Measurements from ENCODE around the gene CEP95. TPM values are rescaled to one million over a fixed set of nuclear protein-coding genes. Genes with fewer than 3 reads are reported as not detected.

CEP95 gene
- total RNA-seq, 1 donor from 2014 or later, result 40.3 TPM

DNA sequence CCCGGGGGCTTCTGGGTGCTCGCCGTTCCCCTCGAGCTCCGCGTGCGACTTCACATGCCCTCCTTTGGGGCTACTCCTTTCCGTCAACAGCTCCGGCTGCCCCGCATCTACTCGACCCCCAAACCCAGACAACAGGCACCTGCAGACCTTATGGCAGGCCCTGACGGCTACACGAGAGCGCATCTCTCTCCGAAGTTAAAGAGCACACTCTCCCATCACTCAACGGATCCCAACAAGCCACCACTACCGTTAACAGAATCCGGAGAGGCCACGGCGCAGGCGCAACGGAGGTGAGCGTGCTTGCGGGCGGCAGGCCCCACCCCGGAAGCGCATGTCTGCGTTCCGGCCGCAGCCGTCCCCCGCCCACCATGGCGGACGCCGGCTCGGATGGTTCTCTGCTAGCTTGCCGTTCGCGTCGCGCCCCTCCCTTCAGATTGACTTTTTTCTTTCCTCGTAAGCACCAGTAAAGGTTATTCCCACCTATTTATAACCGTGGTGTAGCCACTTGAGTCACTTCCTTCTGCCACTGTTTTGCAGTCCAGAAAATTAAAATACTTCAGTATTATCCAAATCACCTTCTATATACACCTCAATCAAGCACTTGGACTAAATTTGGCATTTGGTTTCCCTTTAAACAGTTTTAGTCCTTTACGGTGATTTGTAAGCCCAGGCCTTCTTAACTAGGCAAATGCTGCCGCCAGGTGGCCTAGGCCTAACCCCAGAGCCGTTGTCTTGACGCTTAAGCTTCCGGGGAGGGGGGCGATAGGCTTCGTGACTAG, 9.8 kb upstream of the CEP95 start, which contains the start of gene POLG2:
Gene POLG2 (minus strand): TSS at position 269 of the 779 bp plus-strand sequence. CDS start 86 bp downstream, at position 183.
- TF ChIP-seq, protein P1, sequence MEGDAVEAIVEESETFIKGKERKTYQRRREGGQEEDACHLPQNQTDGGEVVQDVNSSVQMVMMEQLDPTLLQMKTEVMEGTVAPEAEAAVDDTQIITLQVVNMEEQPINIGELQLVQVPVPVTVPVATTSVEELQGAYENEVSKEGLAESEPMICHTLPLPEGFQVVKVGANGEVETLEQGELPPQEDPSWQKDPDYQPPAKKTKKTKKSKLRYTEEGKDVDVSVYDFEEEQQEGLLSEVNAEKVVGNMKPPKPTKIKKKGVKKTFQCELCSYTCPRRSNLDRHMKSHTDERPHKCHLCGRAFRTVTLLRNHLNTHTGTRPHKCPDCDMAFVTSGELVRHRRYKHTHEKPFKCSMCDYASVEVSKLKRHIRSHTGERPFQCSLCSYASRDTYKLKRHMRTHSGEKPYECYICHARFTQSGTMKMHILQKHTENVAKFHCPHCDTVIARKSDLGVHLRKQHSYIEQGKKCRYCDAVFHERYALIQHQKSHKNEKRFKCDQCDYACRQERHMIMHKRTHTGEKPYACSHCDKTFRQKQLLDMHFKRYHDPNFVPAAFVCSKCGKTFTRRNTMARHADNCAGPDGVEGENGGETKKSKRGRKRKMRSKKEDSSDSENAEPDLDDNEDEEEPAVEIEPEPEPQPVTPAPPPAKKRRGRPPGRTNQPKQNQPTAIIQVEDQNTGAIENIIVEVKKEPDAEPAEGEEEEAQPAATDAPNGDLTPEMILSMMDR (IDR thresholded peaks at IDR 0.05), result peak; percentile 39
- peak; percentile 98 for DNase-seq
- Histone ChIP-seq H3K4me3 (peak within 1 kb of the TSS; percentile 80), H3K27ac (peak within 1 kb of the TSS; percentile 76), H3K9me3 (no peaks in the 10 kb centered on the region), H3K27me3 (no peaks in the 10 kb centered on the region), H3K36me3 (peaks cover 58% of the 10 kb centered on the region), H3K4me1 (peaks cover 48% of the 10 kb centered on the region)
- peak; percentile 98 for ATAC-seq
- intact Hi-C loops (cut with DNase I), result loop anchor here (10.0 kb wide), 1 partner anchor 72 kb away; no protein-coding TSS in a partner anchor

- H3K27me3 ChIP-seq, result no peaks in the 10 kb centered on the region
- peaks cover 59% of the 10 kb centered on the region for H3K36me3 ChIP-seq
- intact Hi-C loops (cut with DNase I), result loop anchor here (10.0 kb wide), 1 partner anchor 73 kb away; no protein-coding TSS in a partner anchor
- DNase-seq (no peak), ATAC-seq (no peak)
- H3K27ac ChIP-seq, result peak overlapping the region; percentile 76
- H3K9me3 ChIP-seq, result no peaks in the 10 kb centered on the region
- TF ChIP-seq, protein P1 (IDR thresholded peaks at IDR 0.05), result no peak
- H3K4me3 ChIP-seq, result peak overlapping the region; percentile 80
- H3K4me1 ChIP-seq, result peaks cover 55% of the 10 kb centered on the region
Observed at GRCh38 chr17:64497565-64498035, 9.2 kb upstream of the CEP95 start.

DNA sequence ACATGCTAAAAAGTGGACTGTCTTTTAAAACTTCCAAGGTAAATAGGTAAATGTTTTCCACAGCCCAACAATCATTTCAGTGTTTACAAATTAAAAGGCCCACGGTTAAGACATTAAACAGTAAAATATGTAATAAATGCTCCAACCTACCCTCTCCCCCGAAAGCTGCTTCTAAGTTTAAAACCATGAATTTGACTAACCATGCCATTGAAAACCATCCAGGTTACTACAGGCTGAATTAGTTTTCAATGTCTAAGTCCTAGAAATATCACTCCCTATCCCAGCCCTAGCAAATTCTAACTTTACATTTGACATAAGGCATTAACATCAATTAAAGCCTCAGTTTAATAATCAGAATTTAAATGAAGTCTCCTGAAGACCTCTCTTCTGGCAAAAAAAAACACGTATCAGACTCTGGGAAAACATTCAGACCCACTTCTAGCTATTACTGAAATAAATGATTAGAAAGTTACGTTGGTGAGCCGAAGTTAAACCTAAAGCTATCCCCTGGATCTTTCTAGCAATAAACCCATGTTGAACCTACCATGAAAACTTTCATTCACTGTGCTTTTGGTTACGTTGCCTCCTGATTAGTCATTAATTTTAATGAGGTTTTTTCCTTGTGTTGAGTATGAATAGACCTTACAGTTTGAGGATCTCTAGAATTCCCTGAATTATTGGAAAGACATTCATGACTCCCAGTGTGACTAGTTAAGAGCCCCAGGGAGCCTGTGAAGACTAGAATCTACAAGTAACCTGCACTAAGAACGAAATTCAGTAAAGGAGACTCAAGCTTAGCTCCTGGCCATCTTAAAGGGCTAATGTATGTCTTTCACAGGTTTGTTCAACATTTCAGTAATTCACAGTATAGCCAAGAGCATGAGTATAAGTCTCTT, 8.2 kb upstream of the CEP95 start:
- intact Hi-C loops (cut with DNase I), result loop anchor here (10.0 kb wide), 1 partner anchor 74 kb away; no protein-coding TSS in a partner anchor
- H3K4me3 ChIP-seq, result no peak overlapping the region
- H3K36me3 ChIP-seq, result peaks cover 62% of the 10 kb centered on the region
- ATAC-seq (no peak), DNase-seq (no peak)
- no peaks in the 10 kb centered on the region for H3K9me3 ChIP-seq
- H3K27ac ChIP-seq, result no peak overlapping the region
- TF ChIP-seq, protein P1 (IDR thresholded peaks at IDR 0.05), result no peak
- H3K27me3 ChIP-seq, result no peaks in the 10 kb centered on the region
- peaks cover 64% of the 10 kb centered on the region for H3K4me1 ChIP-seq

DNA sequence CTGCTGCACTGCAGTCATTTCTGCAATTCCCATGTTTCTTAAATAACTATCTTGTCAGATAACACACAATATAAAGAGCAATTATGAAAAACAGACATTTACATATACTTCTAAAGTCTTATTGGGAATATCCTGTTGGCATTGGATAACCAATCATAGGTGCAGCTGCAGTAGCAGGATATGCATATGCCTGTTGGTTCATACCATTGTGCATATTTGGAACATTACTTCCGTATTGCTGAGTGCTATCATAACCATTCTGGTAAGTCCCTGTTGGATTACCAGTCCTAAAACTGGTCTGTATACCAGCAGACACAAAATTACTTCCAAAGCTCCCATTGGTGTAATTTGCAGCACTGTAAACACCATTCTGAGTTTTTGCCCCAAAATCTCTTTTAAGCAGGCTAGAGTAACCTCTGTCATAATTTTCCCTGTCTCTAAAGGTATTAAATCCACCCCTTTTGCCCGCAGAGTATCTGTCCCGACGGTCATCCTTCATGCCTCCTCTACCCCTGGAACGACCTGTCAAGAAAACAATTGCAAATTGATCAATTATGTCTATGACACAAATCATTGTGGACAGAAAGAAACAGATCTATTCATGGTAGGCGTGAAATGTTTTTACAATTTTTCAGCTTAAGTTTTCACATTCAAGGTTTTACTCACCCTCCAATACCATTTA, 6.8 kb upstream of the CEP95 start:
- TF ChIP-seq, protein P1 (IDR thresholded peaks at IDR 0.05), result no peak
- no peak overlapping the region for H3K4me3 ChIP-seq
- no peak overlapping the region for H3K27ac ChIP-seq
- peaks cover 70% of the 10 kb centered on the region for H3K4me1 ChIP-seq
- intact Hi-C loops (cut with DNase I), result loop anchor here (10.0 kb wide), 1 partner anchor 75 kb away; no protein-coding TSS in a partner anchor
- no peaks in the 10 kb centered on the region for H3K27me3 ChIP-seq
- H3K36me3 ChIP-seq, result peaks cover 76% of the 10 kb centered on the region
- H3K9me3 ChIP-seq, result no peaks in the 10 kb centered on the region
- ATAC-seq (no peak), DNase-seq (no peak)

DNA sequence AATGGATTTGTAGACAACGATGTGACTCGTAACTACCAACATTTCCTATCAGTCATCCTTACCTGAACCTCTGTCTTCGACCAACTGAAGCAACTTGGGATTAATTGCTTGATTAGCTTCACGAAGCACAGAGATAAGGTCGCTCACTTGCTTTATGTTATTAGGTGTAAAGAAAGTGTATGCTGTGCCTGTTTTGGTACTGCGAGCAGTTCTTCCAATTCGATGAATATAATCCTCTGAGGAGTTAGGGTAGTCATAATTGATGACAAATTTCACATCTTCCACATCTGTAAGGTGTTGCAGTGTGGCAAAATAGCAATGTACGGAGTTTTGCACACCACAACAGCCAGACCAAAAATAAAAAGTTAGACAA, 6.3 kb upstream of the CEP95 start:
- intact Hi-C loops (cut with DNase I), result no loop called here
- TF ChIP-seq, protein P1 (IDR thresholded peaks at IDR 0.05), result no peak
- Histone ChIP-seq H3K9me3 (no peaks in the 10 kb centered on the region), H3K36me3 (peaks cover 76% of the 10 kb centered on the region), H3K27ac (no peak overlapping the region), H3K27me3 (no peaks in the 10 kb centered on the region), H3K4me3 (no peak overlapping the region), H3K4me1 (peaks cover 64% of the 10 kb centered on the region)
- no peak for ATAC-seq
- DNase-seq, result no peak

Data from upper lobe of right lung (tissue), 1 donor.